Activated T-helper 17 cell treated with anti-CD3 and anti-CD28 coated beads, Interleukin-2, amount 50 U/mL, for 72 hours (primary cell): ENCODE data around the gene CEP131. TPM values are rescaled to one million over a fixed set of nuclear protein-coding genes. Genes with fewer than 3 reads are reported as not detected.
"Not testable (repeated sequence)": the region's sequence is repeated elsewhere in the genome, so short reads cannot be mapped to it uniquely, and the experiment has no call there.

Source experiments
- ATAC-seq: fragments of 150-1000 bp; cut with Tn5 transposase; replicated peaks from 2 replicates; pipeline ENCODE4 v1.10.0; 2021; ENCODE audit warnings: mild to moderate bottlenecking, moderate library complexity
- H3K27ac Mint-ChIP-seq: one replicate; pipeline ENCODE4 v1.8.0; 2022; ENCODE audit warnings: mixed read lengths
- H3K27me3 Mint-ChIP-seq: one replicate; pipeline ENCODE4 v1.8.0; 2022; ENCODE audit warnings: mixed read lengths
- H3K36me3 Mint-ChIP-seq: one replicate; pipeline ENCODE4 v1.8.0; 2022; ENCODE audit warnings: low read depth, mild to moderate bottlenecking, mixed read lengths
- H3K4me1 Mint-ChIP-seq: one replicate; pipeline ENCODE4 v1.8.0; 2022; ENCODE audit warnings: mixed read lengths
- H3K4me3 Mint-ChIP-seq: one replicate; pipeline ENCODE4 v1.8.0; 2022; ENCODE audit warnings: mild to moderate bottlenecking, mixed read lengths
- H3K9me3 Mint-ChIP-seq: one replicate; pipeline ENCODE4 v1.8.0; 2022; ENCODE audit warnings: mixed read lengths
- total RNA-seq, 2 donors: library from RNA; stranded (reverse); gene quantifications; one replicate each; pipeline ENCODE4 v1.2.3, GENCODE V29; 2022

CEP131 gene
- total RNA-seq, 2 donors from 2014 or later = 8.4 to 10.4 TPM

DNA sequence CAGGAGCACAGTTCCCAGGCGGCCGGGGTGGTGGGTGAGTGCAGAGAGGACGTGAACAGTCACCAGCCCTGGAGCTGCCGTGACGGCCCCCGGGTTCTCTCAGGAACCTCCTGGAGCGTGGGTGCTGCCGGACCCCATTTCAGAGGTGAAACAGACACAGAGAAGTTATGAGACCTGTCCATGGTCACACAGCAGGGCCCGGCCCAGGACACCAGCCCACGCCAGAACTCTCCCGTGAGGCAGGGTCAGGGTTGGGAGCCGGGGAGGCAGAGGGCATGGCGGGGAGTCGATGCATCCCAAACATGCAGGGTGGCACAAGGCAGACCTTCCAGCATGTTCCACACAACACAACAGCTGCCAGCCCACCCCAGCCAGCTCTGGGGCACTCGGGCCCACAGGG is 61.2 kb downstream of the CEP131 start:
- no peak for ATAC-seq
- Mint-ChIP-seq H3K4me1 (no peaks in the 10 kb centered on the region), H3K27ac (no peak overlapping the region), H3K9me3 (no peaks in the 10 kb centered on the region), H3K27me3 (peaks cover 4% of the 10 kb centered on the region), H3K4me3 (no peak overlapping the region), H3K36me3 (no peaks in the 10 kb centered on the region)

DNA sequence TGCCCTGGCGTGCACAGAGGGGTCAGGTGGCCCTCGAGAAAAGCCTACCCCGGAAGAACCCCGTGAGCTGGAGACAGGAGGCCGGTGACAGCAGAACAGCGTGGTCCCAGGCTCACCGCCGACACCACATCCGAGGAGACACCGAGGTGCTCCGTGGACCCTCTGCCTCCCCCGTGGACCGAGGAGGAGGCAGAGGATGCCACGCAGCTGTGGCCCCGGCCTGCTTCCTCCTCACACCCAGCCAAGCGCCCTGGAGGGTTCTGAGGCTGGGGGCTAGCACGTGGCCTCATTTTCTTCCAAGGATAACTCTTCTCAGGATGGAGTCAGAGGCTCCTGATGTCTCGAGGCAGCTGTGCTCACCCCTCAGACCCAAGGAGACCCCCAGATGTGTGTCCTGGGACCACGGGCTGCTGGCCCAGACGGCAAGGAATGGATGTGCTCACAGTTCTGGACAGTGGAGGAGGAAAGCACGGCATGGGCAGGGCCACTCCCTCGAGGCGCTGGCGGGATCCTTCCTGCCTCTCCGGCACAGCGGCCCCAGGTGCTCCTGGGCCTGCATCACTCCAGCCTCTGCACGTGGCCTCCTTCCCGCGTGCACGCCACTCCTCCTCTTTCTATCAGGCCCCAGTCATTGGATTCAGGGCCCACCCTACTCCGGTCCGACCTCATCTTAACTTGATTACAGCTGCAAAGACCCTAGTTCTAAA is 61.9 kb downstream of the CEP131 start:
- ATAC-seq = no peak
- Mint-ChIP-seq H3K36me3 (no peaks in the 10 kb centered on the region), H3K27ac (no peak overlapping the region), H3K4me1 (no peaks in the 10 kb centered on the region), H3K27me3 (peaks cover 4% of the 10 kb centered on the region), H3K4me3 (no peak overlapping the region), H3K9me3 (no peaks in the 10 kb centered on the region)

DNA sequence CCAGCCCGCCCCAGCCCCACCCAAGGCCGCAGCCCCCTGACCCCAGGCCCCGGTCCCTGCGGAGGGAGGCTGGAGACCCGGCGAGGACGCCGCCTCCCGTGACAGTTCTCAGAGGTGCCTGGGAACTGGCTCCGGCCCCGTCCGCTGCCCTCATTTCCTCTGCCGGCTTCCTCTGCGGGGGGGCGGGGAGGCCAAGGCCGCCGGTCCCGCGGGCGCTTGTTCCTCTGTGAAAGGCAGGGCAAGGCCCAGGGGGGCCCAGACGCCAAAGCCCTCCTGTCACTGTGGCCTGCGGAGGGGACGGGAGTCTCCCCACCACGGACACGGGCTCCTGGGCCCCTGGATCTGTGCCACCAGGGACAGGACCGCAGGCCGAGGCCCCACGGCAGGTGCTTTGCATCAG is 62.5 kb downstream of the CEP131 start:
- Mint-ChIP-seq H3K27me3 (peaks cover 4% of the 10 kb centered on the region), H3K9me3 (no peaks in the 10 kb centered on the region), H3K27ac (no peak overlapping the region), H3K36me3 (no peaks in the 10 kb centered on the region), H3K4me3 (no peak overlapping the region), H3K4me1 (no peaks in the 10 kb centered on the region)
- ATAC-seq = peak; percentile 56

GRCh38 chr17:81159611-81160265 is 63.0 kb downstream of the CEP131 start:
- Mint-ChIP-seq H3K4me1 (no peaks in the 10 kb centered on the region), H3K9me3 (no peaks in the 10 kb centered on the region), H3K27ac (no peak overlapping the region), H3K36me3 (no peaks in the 10 kb centered on the region), H3K27me3 (peaks cover 4% of the 10 kb centered on the region), H3K4me3 (no peak overlapping the region)
- peak; percentile 31 for ATAC-seq

DNA sequence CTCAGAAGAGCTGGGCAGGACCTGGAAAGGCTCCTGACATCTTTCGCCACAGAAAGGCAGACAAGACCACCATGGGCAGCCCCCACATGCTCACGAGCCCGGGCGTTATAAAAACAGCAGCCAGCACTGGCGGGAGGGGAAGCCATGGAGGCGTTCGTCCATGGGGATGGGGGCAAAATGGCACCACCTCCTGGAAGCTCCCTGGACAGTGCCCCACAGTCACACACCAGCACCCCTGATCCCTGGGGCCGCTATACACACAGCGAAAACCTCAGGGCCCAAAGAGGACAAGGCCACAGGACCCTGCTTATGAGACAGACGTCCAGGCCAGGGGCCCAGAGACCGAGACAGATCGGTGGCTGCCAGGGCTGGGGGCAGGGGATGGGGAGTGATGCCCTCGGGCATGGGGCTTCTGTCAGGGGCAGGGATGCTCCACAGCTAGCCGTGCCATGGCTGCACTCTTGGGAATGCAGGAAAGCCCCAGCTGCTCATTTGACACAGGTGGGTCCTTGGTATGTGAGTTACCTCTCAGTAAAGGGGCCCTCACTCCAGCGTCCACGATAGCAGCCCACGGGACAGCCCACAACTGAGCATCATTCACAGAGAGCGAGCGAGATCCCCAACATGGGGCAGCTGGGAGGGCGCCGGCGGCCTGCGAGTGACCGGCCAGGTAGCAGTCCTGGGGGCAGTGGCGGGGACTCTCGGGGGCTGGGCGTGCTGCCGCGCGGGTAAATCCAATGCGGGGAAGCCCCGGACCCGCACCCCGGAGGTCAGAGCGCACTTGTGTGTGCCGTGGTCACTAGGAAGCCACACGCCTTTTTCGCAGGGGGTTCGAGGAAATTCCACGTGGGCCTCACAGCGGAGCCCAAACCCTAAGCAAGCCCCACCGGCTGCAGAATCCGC is 63.8 kb downstream of the CEP131 start:
- Mint-ChIP-seq H3K4me3 (no peak overlapping the region), H3K36me3 (no peaks in the 10 kb centered on the region), H3K9me3 (no peaks in the 10 kb centered on the region), H3K27me3 (peaks cover 4% of the 10 kb centered on the region), H3K27ac (no peak overlapping the region), H3K4me1 (no peaks in the 10 kb centered on the region)
- no peak for ATAC-seq

- H3K27ac Mint-ChIP-seq = no peak overlapping the region
Measured at GRCh38 chr17:81157848-81158687, 64.7 kb downstream of the CEP131 start.

DNA sequence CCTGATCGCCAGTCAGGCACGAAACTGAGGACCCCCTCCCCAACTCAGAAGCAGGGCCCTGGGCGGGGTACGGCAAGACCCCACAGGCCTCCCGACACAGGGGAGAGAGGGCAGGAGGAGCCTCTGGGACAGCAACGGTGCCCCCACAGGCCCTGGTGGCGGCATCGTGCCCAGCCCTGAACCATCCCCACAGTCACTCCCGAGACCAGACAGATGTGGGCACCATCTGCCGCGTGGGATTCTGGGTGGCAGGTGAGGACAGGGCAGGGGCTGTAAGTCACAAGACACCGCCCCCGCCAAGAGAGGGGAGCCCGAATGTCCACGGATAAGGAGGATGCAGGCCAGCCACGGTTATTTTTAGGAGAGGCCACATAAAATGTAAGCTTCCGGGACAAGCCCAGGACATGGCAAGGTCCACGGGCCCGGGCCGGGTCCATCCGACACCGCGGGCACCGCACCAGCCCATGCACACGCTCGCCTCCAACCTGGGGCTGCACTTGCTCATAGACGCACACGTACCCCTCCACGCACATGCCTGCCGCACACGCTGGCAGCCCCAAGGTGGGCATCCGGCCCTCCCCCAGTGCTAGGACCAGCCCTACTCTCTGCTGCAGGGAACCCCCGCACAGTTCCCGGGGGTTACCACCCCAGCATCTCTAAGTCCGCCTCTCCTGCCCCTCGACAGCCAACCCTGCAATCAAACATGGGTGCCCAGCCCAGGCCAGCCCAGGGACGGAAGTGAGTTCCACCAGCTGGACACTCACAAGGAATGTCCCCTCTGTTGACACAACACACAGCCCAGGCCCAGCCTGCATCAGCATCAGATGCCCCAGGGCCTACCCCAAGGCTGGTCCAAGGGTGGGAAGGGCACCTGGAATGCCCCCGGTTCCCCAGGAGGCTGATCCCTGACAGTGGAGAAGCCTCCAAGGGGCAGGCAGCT is 65.6 kb downstream of the CEP131 start:
- ATAC-seq = no peak
- H3K27ac Mint-ChIP-seq = no peak overlapping the region
- no peaks in the 10 kb centered on the region for H3K27me3 Mint-ChIP-seq
- H3K4me3 Mint-ChIP-seq = no peak overlapping the region
- no peaks in the 10 kb centered on the region for H3K36me3 Mint-ChIP-seq
- no peaks in the 10 kb centered on the region for H3K4me1 Mint-ChIP-seq
- no peaks in the 10 kb centered on the region for H3K9me3 Mint-ChIP-seq

More at GRCh38 chr17:81157848-81158687, 64.7 kb downstream of the CEP131 start:
- no peak for ATAC-seq
- Mint-ChIP-seq H3K36me3 (no peaks in the 10 kb centered on the region), H3K9me3 (no peaks in the 10 kb centered on the region), H3K27me3 (peaks cover under 1% of the 10 kb centered on the region), H3K4me1 (no peaks in the 10 kb centered on the region), H3K4me3 (no peak overlapping the region)

- no peaks in the 10 kb centered on the region for H3K4me1 Mint-ChIP-seq
- ATAC-seq = no peak
- no peaks in the 10 kb centered on the region for H3K36me3 Mint-ChIP-seq
- H3K4me3 Mint-ChIP-seq = no peak overlapping the region
- no peak overlapping the region for H3K27ac Mint-ChIP-seq
- no peaks in the 10 kb centered on the region for H3K9me3 Mint-ChIP-seq
- H3K27me3 Mint-ChIP-seq = peaks cover 6% of the 10 kb centered on the region
Measured at GRCh38 chr17:81154961-81155360, 67.8 kb downstream of the CEP131 start.

DNA sequence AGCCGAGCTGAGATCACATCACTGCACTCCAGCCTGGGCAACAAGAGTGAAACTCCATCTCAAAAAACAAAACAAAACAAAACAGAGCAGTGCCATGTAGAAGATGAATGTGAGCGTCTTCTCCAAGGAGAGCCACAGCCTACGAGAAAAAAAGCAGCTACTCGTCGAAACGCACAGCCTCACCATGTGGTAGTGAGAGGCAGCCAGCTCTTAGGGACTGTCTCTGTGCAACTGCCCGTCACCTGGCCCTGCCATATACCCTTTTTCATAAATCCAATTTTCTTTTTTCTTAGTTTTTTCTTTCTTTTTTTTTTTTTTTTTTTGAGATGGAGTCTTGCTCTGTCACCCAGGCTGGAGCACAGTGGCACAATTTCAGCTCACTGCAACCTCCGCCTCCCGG is 68.7 kb downstream of the CEP131 start:
- H3K36me3 Mint-ChIP-seq, H3K9me3 Mint-ChIP-seq, H3K4me1 Mint-ChIP-seq, H3K27me3 Mint-ChIP-seq, ATAC-seq, H3K27ac Mint-ChIP-seq: not testable (repeated sequence)
- peak overlapping the region; percentile 65 for H3K4me3 Mint-ChIP-seq

GRCh38 chr17:81153340-81153803 is 69.4 kb downstream of the CEP131 start:
- Mint-ChIP-seq H3K27ac (peak overlapping the region; percentile 65), H3K36me3 (no peaks in the 10 kb centered on the region), H3K27me3 (peaks cover 8% of the 10 kb centered on the region), H3K9me3 (no peaks in the 10 kb centered on the region), H3K4me3 (peak overlapping the region; percentile 65), H3K4me1 (no peaks in the 10 kb centered on the region)
- peak; percentile 74 for ATAC-seq

- ATAC-seq = no peak
- Mint-ChIP-seq H3K27me3 (peaks cover 9% of the 10 kb centered on the region), H3K4me3 (no peak overlapping the region), H3K9me3 (no peaks in the 10 kb centered on the region), H3K4me1 (no peaks in the 10 kb centered on the region), H3K36me3 (no peaks in the 10 kb centered on the region), H3K27ac (no peak overlapping the region)
Measured at GRCh38 chr17:81152288-81152828, 70.4 kb downstream of the CEP131 start.

- H3K4me3 Mint-ChIP-seq = no peak overlapping the region
- no peak for ATAC-seq
- H3K9me3 Mint-ChIP-seq = no peaks in the 10 kb centered on the region
- no peaks in the 10 kb centered on the region for H3K4me1 Mint-ChIP-seq
- H3K27ac Mint-ChIP-seq = no peak overlapping the region
- H3K36me3 Mint-ChIP-seq = no peaks in the 10 kb centered on the region
- peaks cover 9% of the 10 kb centered on the region for H3K27me3 Mint-ChIP-seq
Measured at GRCh38 chr17:81151278-81151677, 71.5 kb downstream of the CEP131 start.
